SU-DHL-6 (cell line): Measurements from ENCODE around the gene MTFR1L.

Source experiments
- H2AFZ ChIP-seq: fragments of 200-600 bp; sonication (generic); 2 replicates; pipeline ENCODE4 v1.6.1; 2014; ENCODE audit warnings: low read depth, mild to moderate bottlenecking, moderate library complexity, mixed read lengths, antibody characterized with exemption, low read length; ENCODE audit not compliant: severe bottlenecking
- H3F3A ChIP-seq: fragments of 200-600 bp; shearing (Covaris generic); 2 replicates; pipeline ENCODE4 v1.6.0; 2016; ENCODE audit warnings: antibody characterized with exemption, mild to moderate bottlenecking; ENCODE audit not compliant: insufficient read depth
- H3K27ac ChIP-seq: fragments of 200-600 bp; sonication (generic); 2 replicates; pipeline ENCODE4 v1.5.1; 2016; ENCODE audit warnings: low read depth, mild to moderate bottlenecking, low read length, moderate library complexity, mixed read lengths
- H3K27me3 ChIP-seq: fragments of 200-600 bp; sonication (generic), shearing (Covaris generic); 2 replicates; pipeline ENCODE4 v1.6.0; 2014; ENCODE audit warnings: mild to moderate bottlenecking, low read length
- H3K36me3 ChIP-seq: fragments of 200-600 bp; sonication (generic); 2 replicates; pipeline ENCODE4 v1.6.1; 2014; ENCODE audit warnings: mild to moderate bottlenecking, low read length, mixed read lengths
- H3K4me2 ChIP-seq: fragments of 300-600, 200-600 bp; shearing (Covaris generic), sonication (generic); 2 replicates; pipeline ENCODE4 v1.6.0; 2014; ENCODE audit warnings: low read length, low read depth, mild to moderate bottlenecking; ENCODE audit not compliant: poor library complexity, severe bottlenecking
- H3K4me3 ChIP-seq: fragments of 200-600 bp; sonication (generic); 2 replicates; pipeline ENCODE4 v1.5.1; 2014; ENCODE audit warnings: antibody characterized with exemption, low read length, mild to moderate bottlenecking, mixed read lengths; ENCODE audit not compliant: insufficient read depth, poor library complexity, severe bottlenecking
- H3K79me2 ChIP-seq: fragments of 200-600 bp; sonication (generic); 2 replicates; pipeline ENCODE4 v1.6.1; 2014; ENCODE audit warnings: mild to moderate bottlenecking, low read length, moderate library complexity; ENCODE audit not compliant: insufficient read depth
- H3K9ac ChIP-seq: fragments of 200-600 bp; sonication (generic); 2 replicates; pipeline ENCODE4 v1.7.0; 2014; ENCODE audit warnings: mild to moderate bottlenecking, low read length
- H3K9me2 ChIP-seq: fragments of 200-600 bp; sonication (generic); replicated peaks from 2 replicates; pipeline ENCODE4 v1.6.1; 2014; ENCODE audit warnings: low read length; ENCODE audit not compliant: insufficient read depth
- H3K9me3 ChIP-seq: fragments of 200-600 bp; sonication (generic); 2 replicates; pipeline ENCODE4 v1.6.1; 2014; ENCODE audit warnings: low read length, mixed read lengths; ENCODE audit not compliant: insufficient read depth
- H4K20me1 ChIP-seq: fragments of 200-600 bp; sonication (generic); 2 replicates; pipeline ENCODE4 v1.6.1; 2014; ENCODE audit warnings: low read depth, mild to moderate bottlenecking, antibody characterized with exemption, low read length, moderate library complexity, mixed read lengths
- CTCF ChIP-seq: fragments of 200-600 bp; sonication (generic); IDR thresholded peaks from one replicate; pipeline ENCODE4 v1.5.1; 2017; ENCODE audit warnings: antibody characterized with exemption, mild to moderate bottlenecking, low read length, moderate library complexity; ENCODE audit not compliant: insufficient read depth, poor library complexity, severe bottlenecking
- EZH2phosphoT487 ChIP-seq: fragments of 200-600 bp; sonication (generic), shearing (Covaris generic); conservative IDR thresholded peaks from 2 replicates; pipeline ENCODE4 v1.6.1; 2018; ENCODE audit warnings: mild to moderate bottlenecking, antibody characterized with exemption, low read length, moderate library complexity, mixed read lengths

MTFR1L gene

GRCh38 chr1:25795211-25795610, 24.5 kb upstream of the MTFR1L start:
- Histone ChIP-seq H3F3A (no peaks in the 10 kb centered on the region), H3K36me3 (no peaks in the 10 kb centered on the region), H3K9ac (no peak overlapping the region), H3K4me2 (no peak overlapping the region), H3K4me3 (no peak overlapping the region), H3K9me2 (no peaks in the 10 kb centered on the region), H3K27ac (no peak overlapping the region), H4K20me1 (no peaks in the 10 kb centered on the region), H3K27me3 (no peaks in the 10 kb centered on the region), H3K79me2 (no peaks in the 10 kb centered on the region), H3K9me3 (no peaks in the 10 kb centered on the region), H2AFZ (no peak overlapping the region)
- TF ChIP-seq EZH2phosphoT487 = no peak
- no peak for TF ChIP-seq CTCF

GRCh38 chr1:25795946-25796810, 23.6 kb upstream of the MTFR1L start:
- H3K4me3 ChIP-seq = no peak overlapping the region
- H4K20me1 ChIP-seq = no peaks in the 10 kb centered on the region
- no peaks in the 10 kb centered on the region for H3K36me3 ChIP-seq
- no peaks in the 10 kb centered on the region for H3F3A ChIP-seq
- H3K27ac ChIP-seq = no peak overlapping the region
- no peak for TF ChIP-seq EZH2phosphoT487
- TF ChIP-seq CTCF = no peak
- H3K27me3 ChIP-seq = no peaks in the 10 kb centered on the region
- H3K9ac ChIP-seq = no peak overlapping the region
- no peak overlapping the region for H3K4me2 ChIP-seq
- H3K79me2 ChIP-seq = no peaks in the 10 kb centered on the region
- H3K9me3 ChIP-seq = no peaks in the 10 kb centered on the region
- no peak overlapping the region for H2AFZ ChIP-seq
- no peaks in the 10 kb centered on the region for H3K9me2 ChIP-seq

- Histone ChIP-seq H3K9me2 (no peaks in the 10 kb centered on the region), H3K79me2 (no peaks in the 10 kb centered on the region), H3K9ac (no peak overlapping the region), H4K20me1 (no peaks in the 10 kb centered on the region), H3K27me3 (no peaks in the 10 kb centered on the region), H2AFZ (no peak overlapping the region), H3K27ac (no peak overlapping the region), H3K36me3 (no peaks in the 10 kb centered on the region), H3K4me2 (no peak overlapping the region), H3K9me3 (no peaks in the 10 kb centered on the region), H3F3A (no peaks in the 10 kb centered on the region), H3K4me3 (no peak overlapping the region)
- TF ChIP-seq CTCF (peak; percentile 76), EZH2phosphoT487 (no peak)
Measured at GRCh38 chr1:25796811-25797458, 22.8 kb upstream of the MTFR1L start.
